GM12874 (cell line): Measurements from ENCODE around the gene ABL1.

Source experiments
- CTCF ChIP-seq: IDR thresholded peaks from 2 replicates; pipeline ENCODE4 v1.5.1; 2011; ENCODE audit warnings: low read depth, mild to moderate bottlenecking, control low read depth, low read length, moderate library complexity; ENCODE audit not compliant: insufficient read depth

Gene ABL1

GRCh38 chr9:130834371-130835336 is at the start of gene ABL1:
TSS of gene ABL1 (plus strand) at chr9:130835254. CDS start at chr9:130835447, 193 bp downstream.
- 0 out of 2 replicates have a peak, but pooled peaks have one; percentile 2 for TF ChIP-seq CTCF

- TF ChIP-seq CTCF, result no peak
Observed at GRCh38 chr9:130785940-130786508, 49.0 kb upstream of the ABL1 start.

- no peak for TF ChIP-seq CTCF
Observed at GRCh38 chr9:130786526-130786925, 48.5 kb upstream of the ABL1 start.

GRCh38 chr9:130789747-130790672 is 45.0 kb upstream of the ABL1 start:
- no peak for TF ChIP-seq CTCF

- TF ChIP-seq CTCF, result no peak
Observed at GRCh38 chr9:130791303-130791894, 43.7 kb upstream of the ABL1 start.

- no peak for TF ChIP-seq CTCF
Observed at GRCh38 chr9:130793589-130793988, 41.5 kb upstream of the ABL1 start.
